Left renal pelvis (tissue), 4 donors: ENCODE results near the gene SMLR1. TPM values are rescaled to one million over a fixed set of nuclear protein-coding genes. Genes with fewer than 3 reads are reported as not detected.

ENCODE experiments used
- DNase-seq, 4 donors: peaks; one replicate each; pipeline ENCODE4 v3.0.0-alpha.2; 2013; ENCODE audit warnings: low read depth in 4 of 4, low spot score in 3 of 4
- polyA plus RNA-seq, 4 donors: library from polyadenylated mRNA; unstranded; fragments of 120-200 nt; gene quantifications; one replicate each; pipeline ENCODE4 v1.2.1, GENCODE V29; 2013; ENCODE audit not compliant: insufficient read length in 4 of 4

The SMLR1 gene
- polyA plus RNA-seq, 4 donors: 0.46 to 3.3 (median 1.4) TPM

DNA sequence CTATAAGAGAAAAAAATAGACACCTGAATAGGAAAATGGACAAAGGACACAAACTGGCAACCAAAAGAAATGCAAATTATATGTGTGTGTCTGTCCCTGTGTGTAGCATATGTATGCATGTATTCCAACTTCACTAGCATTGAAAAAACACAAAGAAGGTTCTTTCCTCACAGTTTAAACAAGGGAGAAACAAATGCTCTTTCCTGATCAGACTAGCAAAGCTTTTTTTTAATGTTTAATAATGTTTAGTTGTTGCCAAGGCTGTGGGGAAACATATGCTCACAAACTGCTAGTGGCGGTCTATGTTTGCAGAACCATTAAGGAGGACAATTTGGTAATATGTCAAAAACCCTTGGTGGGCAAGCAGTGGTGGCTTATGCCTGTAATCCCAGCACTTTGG lies 22.4 kb downstream of the SMLR1 start:
- DNase-seq: no peak

DNA sequence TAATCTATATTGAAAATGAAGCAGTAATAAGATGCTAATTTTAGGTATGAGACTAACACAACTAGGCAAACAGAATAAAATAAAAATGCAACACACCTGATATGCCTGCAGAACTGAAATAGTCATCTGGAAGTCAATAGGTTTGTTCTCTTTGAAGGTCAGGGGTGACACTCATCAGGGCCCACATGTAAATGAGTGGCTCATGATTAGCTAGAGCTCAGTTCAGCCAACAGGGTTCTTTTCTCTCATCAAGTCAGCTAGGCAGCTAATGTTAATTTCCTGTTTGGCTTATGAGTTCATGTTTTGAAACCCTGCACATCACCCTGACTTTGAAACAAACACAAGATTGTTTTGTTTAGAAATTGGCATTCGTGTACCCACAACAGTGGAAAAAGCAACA lies 23.8 kb downstream of the SMLR1 start:
- no peak for DNase-seq

DNA sequence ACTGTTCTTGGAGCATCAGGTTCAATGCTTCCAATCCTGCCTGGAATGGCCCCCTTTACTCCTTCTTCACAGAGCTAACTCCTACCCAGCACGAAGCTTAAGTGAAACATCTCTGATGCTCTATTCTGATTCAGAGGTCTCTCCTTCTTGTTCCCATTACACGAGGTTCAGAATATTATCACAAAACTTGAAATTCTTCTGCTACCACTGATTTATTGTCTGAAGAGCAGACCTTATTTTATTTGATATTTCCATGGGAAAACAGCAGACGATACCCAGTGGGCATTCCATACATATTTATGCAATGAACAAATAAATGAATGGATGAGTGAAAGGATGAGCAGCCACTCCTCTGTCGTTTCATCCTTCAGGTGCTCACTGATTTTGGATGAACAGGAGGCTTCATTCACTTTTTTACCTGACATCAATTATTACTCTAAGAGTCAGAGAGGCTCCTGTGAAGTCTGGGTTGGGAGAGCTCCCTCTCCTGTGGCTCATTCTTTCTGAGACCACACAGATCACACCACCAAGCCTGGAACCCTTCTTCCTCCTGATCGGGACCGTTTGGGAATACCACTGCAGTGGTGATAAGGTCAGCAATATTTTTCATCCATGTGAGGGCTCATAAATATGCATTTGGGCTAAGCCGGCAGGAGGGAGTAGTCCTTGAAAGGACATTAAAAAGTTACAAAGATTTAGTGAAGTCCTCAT lies 25.8 kb downstream of the SMLR1 start:
- no peak for DNase-seq

DNA sequence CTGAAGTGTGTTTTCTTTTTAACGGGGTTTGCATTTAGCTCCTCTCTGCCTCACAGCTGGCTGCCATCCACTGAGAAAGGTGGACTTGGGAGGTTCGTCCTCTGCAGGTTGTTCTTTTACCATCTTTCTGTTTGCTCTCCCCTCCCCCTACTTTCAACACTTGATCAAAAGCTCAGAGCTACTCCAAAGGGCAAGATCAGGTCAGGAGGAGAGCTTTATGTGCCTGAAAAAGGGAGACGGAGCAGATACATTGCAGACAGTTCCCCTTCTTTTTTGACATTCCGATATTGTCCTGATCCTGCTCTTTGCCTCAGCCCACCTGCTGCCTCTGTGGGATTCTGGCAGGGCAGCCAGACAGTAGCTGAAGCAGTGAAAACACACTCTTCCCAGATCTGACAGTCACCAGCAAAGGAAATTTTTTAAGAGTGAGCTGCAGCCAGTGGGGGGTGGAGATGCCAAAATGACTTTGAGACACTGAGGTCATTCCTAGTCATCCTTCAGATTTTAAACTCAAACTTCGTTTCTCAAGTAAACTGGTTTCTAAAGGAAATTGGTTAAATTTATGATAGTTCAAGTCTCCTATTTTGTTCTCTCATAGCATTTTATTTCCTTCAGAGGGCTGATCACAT lies 26.5 kb downstream of the SMLR1 start:
- DNase-seq: no peak

DNA sequence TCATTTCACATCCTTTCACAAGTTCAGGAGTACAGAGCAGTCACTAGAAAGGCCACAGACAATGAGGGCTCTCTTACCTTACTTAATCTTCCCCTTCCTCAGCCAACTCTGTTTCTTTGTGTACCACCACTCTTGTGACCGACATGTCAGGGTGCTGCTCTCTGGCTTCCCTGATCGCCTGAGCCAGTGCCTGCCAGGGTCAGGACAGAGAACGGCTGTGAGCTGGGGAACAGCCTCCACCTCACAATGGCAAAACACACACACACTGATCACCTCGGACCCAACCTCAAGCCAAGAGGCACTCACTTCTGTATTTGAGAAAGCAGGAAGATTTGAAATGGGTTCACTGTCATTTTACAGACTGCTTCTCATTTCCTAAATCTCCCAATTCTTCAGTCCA lies 30.8 kb downstream of the SMLR1 start:
- DNase-seq: no peak

DNA sequence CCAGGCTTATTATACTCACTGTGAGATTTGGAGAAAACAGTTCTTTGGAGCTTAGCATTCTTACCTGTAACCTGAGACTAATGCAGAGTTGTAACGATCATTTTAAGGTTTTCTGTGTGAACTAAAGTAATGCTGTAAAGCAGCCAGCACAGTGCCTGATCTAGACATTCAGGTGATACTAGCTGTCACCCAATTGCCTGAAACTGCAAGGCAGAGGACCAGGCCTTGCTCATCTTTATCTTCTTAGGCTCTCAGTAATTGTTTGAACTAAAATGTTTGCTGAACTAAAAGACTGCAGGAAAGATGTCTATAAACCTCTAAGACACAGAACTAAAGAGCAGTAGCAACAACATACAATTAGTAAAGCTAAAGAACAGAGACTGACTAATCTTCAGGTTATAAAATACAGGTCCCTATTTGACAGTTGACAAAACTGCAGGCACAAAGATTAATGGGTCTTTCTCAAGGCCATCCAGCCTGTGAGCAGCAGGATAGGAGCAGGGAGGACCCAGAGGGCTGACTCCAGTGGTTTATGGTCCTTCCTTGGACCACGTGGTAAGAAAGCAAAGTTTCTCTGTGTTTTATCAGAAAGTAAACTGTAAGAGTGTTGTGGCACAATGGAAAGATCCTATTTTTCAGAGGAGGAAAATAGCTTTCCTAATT lies 31.4 kb downstream of the SMLR1 start:
- DNase-seq: no peak

DNA sequence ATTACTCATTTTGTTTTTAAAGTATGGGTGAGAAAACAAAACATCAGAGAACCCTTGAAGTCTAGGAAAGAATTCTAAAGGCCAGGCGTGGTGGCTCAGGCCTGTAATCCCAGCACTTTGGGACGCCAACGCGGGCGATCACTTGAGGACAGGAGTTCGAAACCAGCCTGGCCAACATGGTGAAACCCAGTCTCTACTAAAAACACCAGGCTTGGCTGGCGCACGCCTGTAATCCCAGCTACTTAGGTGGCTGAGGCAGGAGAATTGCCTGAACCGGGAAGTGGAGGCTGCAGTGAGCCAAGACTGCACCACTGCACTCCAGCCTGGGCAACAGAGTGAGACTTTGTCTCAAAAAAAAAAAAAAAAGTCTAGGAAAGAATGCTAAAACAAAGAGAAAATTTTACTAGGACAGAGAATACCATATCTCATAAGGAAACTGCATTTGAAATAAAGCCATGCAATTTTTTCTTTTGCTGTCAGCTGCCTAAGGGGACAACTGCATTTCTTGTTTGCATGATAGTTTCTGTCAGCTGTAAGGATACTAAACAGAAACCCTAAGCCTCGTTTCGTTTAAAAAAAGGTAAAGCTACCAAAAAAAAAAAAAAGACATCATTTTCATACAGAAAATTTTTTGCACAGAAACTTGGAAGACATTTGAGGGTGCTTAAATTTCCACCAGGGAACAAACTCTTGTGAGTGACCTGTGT lies 32.1 kb downstream of the SMLR1 start:
- DNase-seq: no peak

DNA sequence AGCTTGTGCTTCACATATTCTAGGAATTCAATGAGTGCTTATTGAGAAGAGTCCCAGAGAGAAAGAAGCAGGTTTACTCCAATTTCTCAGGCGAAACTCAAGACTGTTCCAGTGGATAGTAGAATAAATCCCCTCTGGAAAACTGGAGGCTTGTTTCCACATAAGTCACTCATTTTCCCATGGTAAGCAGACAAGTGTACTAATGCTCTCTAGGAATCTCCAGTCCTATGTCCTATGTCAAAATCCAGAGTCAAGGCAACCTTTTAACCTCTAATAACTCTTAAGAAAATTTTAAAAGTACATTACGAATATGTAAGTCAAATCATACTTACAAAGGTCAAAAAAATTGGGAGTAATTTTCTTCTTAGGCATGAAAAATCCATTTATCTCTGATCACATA lies 35.2 kb downstream of the SMLR1 start:
- no peak for DNase-seq

DNA sequence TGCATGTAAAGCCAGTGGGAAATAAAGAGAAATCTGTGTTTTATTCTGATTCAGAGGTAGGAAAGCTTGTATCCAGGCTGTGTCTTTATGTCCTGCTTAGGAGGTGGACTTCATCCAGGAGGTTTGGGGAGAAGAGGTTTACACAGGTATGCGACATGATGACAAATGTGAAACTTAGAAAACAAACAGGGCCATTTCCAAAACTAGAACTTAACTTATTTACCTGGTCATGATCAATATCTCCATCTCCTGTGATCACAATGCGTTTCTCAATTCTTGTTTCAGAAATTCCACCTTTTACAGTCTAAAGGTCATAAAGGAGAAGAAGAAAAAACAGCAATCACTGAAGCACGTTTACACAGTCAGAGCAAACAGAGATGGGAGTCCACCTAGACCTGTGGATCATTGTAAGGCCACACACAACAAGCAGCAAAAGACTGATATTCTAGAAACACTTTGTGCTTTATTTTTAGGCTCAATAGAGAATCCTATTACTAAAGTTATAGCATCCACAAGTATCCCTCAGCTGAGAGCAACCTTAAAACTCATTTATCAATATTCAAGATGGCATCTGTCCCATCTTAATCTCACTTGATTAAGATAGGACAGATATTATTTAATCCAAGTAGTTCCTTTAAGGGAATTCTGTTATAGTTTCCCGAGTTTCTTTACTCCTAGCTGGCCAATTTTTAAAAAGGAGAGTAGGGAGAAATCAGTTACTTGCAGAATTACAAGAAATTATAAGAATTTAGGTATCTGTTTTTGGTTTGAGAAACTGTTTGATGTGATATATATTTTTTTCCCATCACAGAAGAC lies 36.4 kb downstream of the SMLR1 start:
- no peak for DNase-seq

DNA sequence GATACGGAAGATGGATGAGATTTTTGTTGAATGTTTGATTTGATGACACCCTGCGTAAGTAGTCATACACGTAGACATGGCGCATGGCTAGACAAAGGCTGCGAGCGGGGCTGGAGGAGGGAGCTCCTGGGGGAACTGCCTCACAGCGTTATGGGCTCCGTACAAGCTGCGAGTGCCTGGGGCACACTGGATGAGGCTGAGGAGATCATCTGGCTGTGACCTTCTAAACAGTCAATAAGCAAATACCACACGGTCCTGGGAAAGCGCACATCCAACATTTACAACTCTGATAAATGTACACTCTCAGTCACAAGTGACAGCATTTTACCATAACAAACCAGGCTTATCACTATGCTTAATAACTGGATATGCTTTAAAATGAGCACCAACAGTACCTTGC lies 37.1 kb downstream of the SMLR1 start:
- no peak for DNase-seq

DNA sequence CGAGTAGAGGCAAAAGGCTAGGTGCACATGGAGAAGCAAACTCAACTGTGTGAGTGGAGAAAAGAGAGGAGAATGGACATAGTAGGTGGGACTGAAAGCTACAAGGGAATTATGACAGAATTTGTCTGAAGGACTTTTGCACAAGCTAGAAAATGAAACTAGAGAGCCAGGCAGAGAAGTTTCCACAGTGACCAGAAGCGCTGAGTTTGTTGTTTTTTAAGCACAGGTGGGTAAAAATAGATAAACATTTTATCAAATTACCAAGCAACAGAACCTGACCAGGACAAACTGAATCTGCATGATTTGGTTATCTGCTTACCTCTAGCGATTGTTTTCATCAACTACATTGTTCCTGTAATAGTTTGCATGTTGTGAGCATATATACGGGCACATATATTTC lies 38.6 kb downstream of the SMLR1 start:
- DNase-seq: no peak

DNA sequence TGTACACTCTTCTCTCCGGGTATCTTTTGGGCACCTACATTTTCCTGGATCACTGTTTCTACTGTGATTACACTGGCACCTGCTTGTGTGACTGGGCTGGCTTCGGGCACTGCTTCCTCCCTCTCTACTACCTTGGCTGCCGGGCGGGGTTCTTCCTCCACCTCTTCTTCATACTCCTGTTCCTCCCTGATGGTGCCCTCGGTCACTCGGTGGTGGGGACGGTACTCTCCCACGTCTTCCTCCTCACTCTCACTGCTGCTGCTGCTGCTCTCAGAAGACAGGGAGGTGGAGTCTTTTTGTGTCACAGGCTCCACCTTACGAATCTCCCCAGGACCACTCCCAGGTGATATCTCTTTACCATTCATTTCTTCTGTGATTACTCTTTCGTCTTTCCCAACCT lies 42.5 kb downstream of the SMLR1 start:
- DNase-seq: no peak

DNA sequence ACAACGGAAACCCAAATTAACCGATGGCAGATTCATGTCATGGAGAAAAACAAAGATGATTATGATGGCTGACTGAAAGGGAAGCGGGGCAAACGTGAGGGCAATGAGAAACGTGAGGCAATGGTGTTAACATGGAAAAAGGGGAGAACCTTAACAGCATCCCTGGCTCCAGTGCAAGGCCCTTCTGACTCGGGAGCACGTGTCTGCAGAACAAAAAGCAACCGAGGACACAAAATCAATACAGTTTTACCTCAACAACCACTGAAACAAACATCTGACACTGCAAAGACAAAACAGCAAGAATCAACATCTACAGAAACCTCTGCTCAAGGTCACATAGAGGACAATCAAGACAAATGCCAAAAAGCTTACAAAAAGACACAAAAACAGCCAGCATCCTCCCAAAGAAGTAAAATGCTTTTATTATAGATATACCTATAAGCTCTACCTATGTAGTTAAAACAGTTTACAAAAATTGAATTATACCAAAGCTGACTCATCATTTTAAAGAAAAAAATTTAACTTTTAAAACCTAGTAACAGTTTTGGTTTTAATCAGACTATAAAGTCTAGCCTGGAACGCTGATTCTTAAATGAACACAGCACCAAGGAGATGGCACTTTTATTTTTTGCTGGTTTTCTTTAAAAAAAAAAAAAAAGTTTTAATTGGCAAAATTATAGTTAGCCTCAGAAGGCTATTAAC lies 43.1 kb downstream of the SMLR1 start:
- DNase-seq: no peak

DNA sequence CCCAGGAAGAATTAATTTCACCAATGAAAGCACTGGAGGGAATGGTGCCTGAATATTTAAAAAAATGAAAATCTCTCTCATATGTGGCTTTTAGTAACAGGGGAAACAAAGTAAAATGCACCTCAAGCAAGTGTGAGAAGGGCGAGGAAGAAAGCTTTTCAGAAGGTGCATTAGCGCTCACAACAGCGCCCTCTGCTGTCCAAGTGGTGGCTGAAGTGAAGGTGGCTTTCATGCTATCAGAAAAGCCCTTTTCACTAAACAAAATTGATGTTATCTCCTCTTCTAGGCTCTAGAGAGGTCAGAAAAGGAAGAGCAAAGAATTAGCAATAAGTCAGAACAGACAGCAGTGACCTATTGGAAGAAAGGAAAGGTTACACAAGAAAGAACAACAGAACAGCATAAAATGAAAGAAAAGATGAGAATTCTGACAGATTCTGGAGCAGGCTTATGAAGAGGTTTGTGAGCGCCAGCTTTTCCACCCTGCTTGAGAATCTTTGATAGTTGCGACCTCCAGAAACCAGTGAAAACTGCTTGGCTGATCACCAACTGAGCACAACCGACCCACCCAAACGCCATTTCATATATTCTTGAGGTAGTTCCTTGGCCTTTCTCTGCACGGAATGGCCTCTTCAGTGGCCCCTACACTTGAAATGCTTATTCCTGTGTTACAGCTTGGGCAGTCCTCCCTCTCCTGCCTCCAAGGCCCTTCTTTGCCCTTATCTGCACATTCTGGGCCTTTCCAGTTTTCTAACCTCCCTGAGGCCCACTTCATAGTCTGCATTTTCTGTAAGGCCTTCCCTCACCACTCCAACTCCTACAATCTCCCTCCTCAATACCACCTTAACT lies 45.3 kb downstream of the SMLR1 start:
- peak in 3 of 4 donors; percentile 29 to 40 (median 31) for DNase-seq

DNA sequence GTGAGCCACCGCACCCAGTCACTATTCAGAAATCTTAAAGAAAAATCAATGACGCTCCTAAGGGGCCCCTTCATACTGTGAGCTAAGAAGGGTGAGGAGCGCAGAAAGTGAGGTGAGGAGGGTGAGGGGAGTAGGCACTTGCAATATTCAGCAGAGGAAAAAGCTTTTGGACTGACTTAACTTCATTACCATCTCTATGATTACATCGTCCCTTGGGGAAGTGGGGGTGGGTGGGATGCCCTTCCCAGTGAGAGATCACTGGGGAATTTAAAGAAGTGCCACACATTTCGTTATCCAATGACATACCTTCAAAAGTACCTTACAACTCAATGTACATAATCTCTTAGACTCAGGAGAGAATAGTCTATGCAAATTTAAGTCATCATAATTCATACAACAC lies 46.5 kb downstream of the SMLR1 start:
- no peak for DNase-seq

DNA sequence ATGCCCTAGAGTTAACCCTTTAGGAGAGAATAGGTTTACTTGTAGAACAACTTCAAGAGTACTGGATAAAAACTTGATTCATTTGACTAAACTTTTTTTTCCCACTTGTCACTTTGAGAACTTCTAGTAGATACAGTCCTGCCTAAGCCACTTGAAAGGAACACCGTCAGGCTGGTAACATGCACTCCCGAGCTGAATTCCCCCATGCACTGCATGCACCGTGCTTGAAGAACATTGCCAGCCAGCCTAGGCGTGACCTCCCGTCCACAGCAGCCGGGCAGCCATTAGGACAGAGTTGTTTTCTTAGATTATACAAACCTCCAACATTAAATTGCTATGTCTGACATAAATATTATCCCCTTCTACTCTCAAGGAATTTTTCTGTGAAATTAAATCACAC lies 52.6 kb downstream of the SMLR1 start:
- DNase-seq: no peak

DNA sequence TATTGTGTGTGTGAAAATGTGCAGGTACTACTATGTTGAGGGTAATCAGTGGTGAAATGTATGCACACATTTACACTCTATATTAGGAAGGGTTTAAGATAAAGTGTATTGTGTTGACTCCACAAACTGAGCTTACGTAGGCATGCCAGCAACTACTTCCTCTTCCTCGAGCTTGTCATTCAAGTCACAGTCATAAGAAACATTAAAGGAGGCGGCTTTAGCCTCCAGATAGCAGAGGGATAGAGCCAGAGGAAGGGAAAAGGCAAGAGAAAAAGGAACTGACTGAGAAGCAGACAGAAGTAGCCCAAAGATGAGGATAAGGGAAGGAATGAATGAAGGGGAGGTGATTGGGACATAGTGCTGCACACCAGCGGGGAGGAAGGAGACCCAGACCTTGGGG lies 55.2 kb downstream of the SMLR1 start:
- no peak for DNase-seq

DNA sequence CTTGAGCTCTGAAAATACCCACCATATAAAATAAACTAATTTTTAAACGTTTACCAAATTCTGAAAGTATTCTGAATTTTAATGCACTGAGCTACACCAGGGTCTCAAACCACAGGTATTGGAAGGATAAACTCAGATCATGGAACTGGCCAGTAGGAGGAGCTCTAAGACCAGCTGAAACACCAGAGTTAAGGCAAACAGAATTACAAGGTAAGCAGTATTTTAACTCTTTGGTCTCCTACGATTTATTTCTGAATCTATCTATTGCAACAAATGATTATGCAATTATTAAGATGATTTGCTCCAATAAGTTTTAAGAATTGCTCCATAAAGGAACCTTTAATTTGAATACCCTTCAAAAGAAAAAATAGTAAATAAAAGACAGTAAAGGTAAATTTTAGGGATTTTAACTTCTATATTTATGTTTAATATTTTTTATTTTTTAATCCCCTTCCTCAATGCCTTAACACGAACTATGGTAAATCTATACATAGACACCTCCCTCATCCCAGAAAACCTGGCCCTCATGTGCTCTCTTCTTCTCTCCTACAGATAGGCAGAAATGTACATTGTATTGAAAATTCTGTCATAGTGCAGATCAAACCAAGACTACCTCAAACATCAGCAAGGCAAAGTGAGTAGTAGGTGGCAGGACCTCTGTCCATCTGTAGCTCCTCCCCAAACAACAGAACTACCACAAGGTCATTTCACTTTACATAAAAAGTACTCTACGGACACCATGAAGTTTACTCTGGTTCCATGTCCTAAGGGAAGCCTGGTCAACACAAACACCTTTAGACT lies 58.4 kb downstream of the SMLR1 start:
- peak; percentile 57 to 71 (median 65) for DNase-seq
